Smooth muscle cell (in vitro differentiated cells): Measurements from ENCODE around the gene MLH1. TPM values are rescaled to one million over a fixed set of nuclear protein-coding genes. Genes with fewer than 3 reads are reported as not detected.
"Not testable (repeated sequence)": the region's sequence is repeated elsewhere in the genome, so short reads cannot be mapped to it uniquely, and the experiment has no call there.

Source experiments
- DNase-seq: peaks from one replicate; lab custom pipeline; 2025; ENCODE audit not compliant: unreplicated experiment; lab: John Stamatoyannopoulos, UW
- H2AFZ ChIP-seq: fragments of 200-600 bp; sonication (generic); 2 replicates; pipeline ENCODE4 v1.6.0; 2016; ENCODE audit warnings: antibody characterized with exemption, low read depth, mild to moderate bottlenecking
- H3F3A ChIP-seq: fragments of 200-600 bp; sonication (generic); 2 replicates; pipeline ENCODE4 v1.6.0; 2017; ENCODE audit warnings: antibody characterized with exemption, low read depth
- H3K27ac ChIP-seq: fragments of 200-600 bp; sonication (generic); 2 replicates; pipeline ENCODE4 v1.5.1; 2016; ENCODE audit warnings: low read depth, mild to moderate bottlenecking
- H3K27me3 ChIP-seq: fragments of 200-600 bp; sonication (generic); 2 replicates; pipeline ENCODE4 v1.6.1; 2016; ENCODE audit warnings: low read depth, mild to moderate bottlenecking
- H3K36me3 ChIP-seq: fragments of 200-600 bp; sonication (generic); 2 replicates; pipeline ENCODE4 v1.5.1; 2016; ENCODE audit warnings: low read depth
- H3K4me1 ChIP-seq: fragments of 200-600 bp; sonication (generic); 2 replicates; pipeline ENCODE4 v1.5.1; 2016; ENCODE audit warnings: low read depth
- H3K4me2 ChIP-seq: fragments of 200-600 bp; sonication (generic); 2 replicates; pipeline ENCODE4 v1.6.0; 2016; ENCODE audit warnings: mild to moderate bottlenecking
- H3K4me3 ChIP-seq: fragments of 200-600 bp; sonication (generic); 2 replicates; pipeline ENCODE4 v1.5.1; 2016; ENCODE audit warnings: mild to moderate bottlenecking
- H3K79me2 ChIP-seq: fragments of 200-600 bp; sonication (generic); 2 replicates; pipeline ENCODE4 v1.6.0; 2016; ENCODE audit warnings: low read depth, mild to moderate bottlenecking
- H3K9ac ChIP-seq: fragments of 200-600 bp; sonication (generic); 2 replicates; pipeline ENCODE4 v1.6.0; 2016; ENCODE audit warnings: low read depth
- H3K9me3 ChIP-seq: fragments of 200-600 bp; sonication (generic); replicated peaks from 2 replicates; pipeline ENCODE4 v1.5.1; 2016; ENCODE audit warnings: low read depth
- H4K20me1 ChIP-seq: fragments of 200-600 bp; sonication (generic); 2 replicates; pipeline ENCODE4 v1.6.0; 2016; ENCODE audit warnings: low read depth
- CTCF ChIP-seq: fragments of 200-600 bp; sonication (generic); IDR thresholded peaks from 2 replicates; pipeline ENCODE4 v1.5.1; 2017; ENCODE audit warnings: borderline replicate concordance, mild to moderate bottlenecking, antibody characterized with exemption; ENCODE audit not compliant: insufficient read depth, poor library complexity, severe bottlenecking
- WGBS: methylation state at CpG from one replicate; pipeline ENCODE4 v1.1.7; 2016; ENCODE audit warnings: low lambda C conversion rate; 5-methylcytosine and 5-hydroxymethylcytosine counted together
- polyA plus RNA-seq: library from polyadenylated mRNA; unstranded; fragments of >200 nt; fragmentation: Nextera tagmentation; extraction: Ambion mirVana; gene quantifications from 2 replicates; pipeline ENCODE4 v1.2.1, GENCODE V29; 2016
- total RNA-seq: library from RNA; depleted of rRNA; stranded (reverse); fragments of >200 nt; gene quantifications from 2 replicates; pipeline ENCODE4 v1.2.3, GENCODE V29; 2014

The MLH1 gene
- total and polyA plus RNA-seq, 2 experiments from 2014 or later = 22.6 to 28.3 TPM

- Histone ChIP-seq H3K4me2 (no peak overlapping the region), H3K79me2 (no peaks in the 10 kb centered on the region), H3K27me3 (no peaks in the 10 kb centered on the region), H3K4me3 (no peak overlapping the region), H2AFZ (no peak overlapping the region), H3K9ac (no peak overlapping the region), H3K27ac (no peak overlapping the region), H3K4me1 (no peaks in the 10 kb centered on the region), H3K36me3 (peaks cover 31% of the 10 kb centered on the region), H3F3A (no peaks in the 10 kb centered on the region), H4K20me1 (no peaks in the 10 kb centered on the region), H3K9me3 (peaks cover 7% of the 10 kb centered on the region)
- WGBS = 84% methylated on average over 1 of the region's 1 CpG
- no peak for DNase-seq
- no peak for TF ChIP-seq CTCF
Observed at GRCh38 chr3:37041546-37042195, 48.4 kb downstream of the MLH1 start.

- H3K9ac ChIP-seq, H3K79me2 ChIP-seq, H3K9me3 ChIP-seq, H3K27me3 ChIP-seq, H3F3A ChIP-seq, H2AFZ ChIP-seq, H3K27ac ChIP-seq, H4K20me1 ChIP-seq, H3K4me3 ChIP-seq, DNase-seq, H3K4me2 ChIP-seq, H3K4me1 ChIP-seq: not testable (repeated sequence)
- H3K36me3 ChIP-seq = peaks cover 33% of the 10 kb centered on the region
- WGBS = 100% methylated on average over 3 of the region's 3 CpGs
Observed at GRCh38 chr3:37042712-37043111, 49.4 kb downstream of the MLH1 start.

- peaks cover 5% of the 10 kb centered on the region for H3F3A ChIP-seq
- H3K4me1 ChIP-seq = no peaks in the 10 kb centered on the region
- H3K9ac ChIP-seq = no peak overlapping the region
- peaks cover 32% of the 10 kb centered on the region for H3K36me3 ChIP-seq
- no peak overlapping the region for H2AFZ ChIP-seq
- no peaks in the 10 kb centered on the region for H3K79me2 ChIP-seq
- H3K27ac ChIP-seq = no peak overlapping the region
- WGBS = 93% methylated on average over 1 of the region's 1 CpG
- no peak for DNase-seq
- H4K20me1 ChIP-seq = no peaks in the 10 kb centered on the region
- no peaks in the 10 kb centered on the region for H3K9me3 ChIP-seq
- no peaks in the 10 kb centered on the region for H3K27me3 ChIP-seq
- H3K4me3 ChIP-seq = no peak overlapping the region
- no peak for TF ChIP-seq CTCF
- H3K4me2 ChIP-seq = no peak overlapping the region
Observed at GRCh38 chr3:37050282-37050681, 57.0 kb downstream of the MLH1 start.

- H3K4me1 ChIP-seq = no peaks in the 10 kb centered on the region
- no peaks in the 10 kb centered on the region for H3K79me2 ChIP-seq
- no peak overlapping the region for H3K9ac ChIP-seq
- H3K4me3 ChIP-seq = no peak overlapping the region
- H4K20me1 ChIP-seq = no peaks in the 10 kb centered on the region
- H3F3A ChIP-seq = peaks cover 5% of the 10 kb centered on the region
- no peak overlapping the region for H3K27ac ChIP-seq
- no peak overlapping the region for H2AFZ ChIP-seq
- peaks cover 29% of the 10 kb centered on the region for H3K36me3 ChIP-seq
- TF ChIP-seq CTCF = no peak
- no peaks in the 10 kb centered on the region for H3K9me3 ChIP-seq
- no peaks in the 10 kb centered on the region for H3K27me3 ChIP-seq
- no peak for DNase-seq
- no peak overlapping the region for H3K4me2 ChIP-seq
Observed at GRCh38 chr3:37052860-37053259, 59.5 kb downstream of the MLH1 start.
